GM19351 (cell line): ENCODE data around the gene CEP76.

Experiments
- ATAC-seq: cut with Tn5 transposase; IDR thresholded peaks from one replicate; pipeline ENCODE4 v1.9.1; 2021; ENCODE audit warnings: mild to moderate bottlenecking, moderate library complexity; ENCODE audit not compliant: unreplicated experiment

CEP76 gene

GRCh38 chr18:12711446-12711845 lies 8.9 kb upstream of the CEP76 start:
- ATAC-seq, result no peak

GRCh38 chr18:12703664-12704063 lies 1.1 kb upstream of the CEP76 start:
- no peak for ATAC-seq

GRCh38 chr18:12703096-12703567 lies 609 bp upstream of the CEP76 start:
- ATAC-seq, result no peak

- ATAC-seq, result no peak
Measured at GRCh38 chr18:12701161-12701560, 1.4 kb downstream of the CEP76 start.

- no peak for ATAC-seq
Measured at GRCh38 chr18:12699747-12700146, 2.8 kb downstream of the CEP76 start.

GRCh38 chr18:12694032-12694431 lies 8.5 kb downstream of the CEP76 start:
- no peak for ATAC-seq

GRCh38 chr18:12692206-12692605 lies 10.3 kb downstream of the CEP76 start:
- no peak for ATAC-seq

- no peak for ATAC-seq
Measured at GRCh38 chr18:12689256-12689850, 13.2 kb downstream of the CEP76 start.

GRCh38 chr18:12686100-12686499 lies 16.4 kb downstream of the CEP76 start:
- no peak for ATAC-seq

GRCh38 chr18:12679183-12679786 lies 23.2 kb downstream of the CEP76 start:
- no peak for ATAC-seq

GRCh38 chr18:12668041-12668440 lies 34.5 kb downstream of the CEP76 start:
- no peak for ATAC-seq

- ATAC-seq, result no peak
Measured at GRCh38 chr18:12659904-12660605, 42.5 kb downstream of the CEP76 start.

- no peak for ATAC-seq
Measured at GRCh38 chr18:12658426-12659138, 43.9 kb downstream of the CEP76 start.

GRCh38 chr18:12657684-12658425 lies 44.7 kb downstream of the CEP76 start, which contains the start of gene SPIRE1:
SPIRE1 (minus strand) TSS chr18:12658107; CDS start chr18:12657866, 241 bp downstream.
- peak; percentile 60 for ATAC-seq

- peak; percentile 53 for ATAC-seq
Measured at GRCh38 chr18:12656938-12657683, 45.4 kb downstream of the CEP76 start.

- no peak for ATAC-seq
Measured at GRCh38 chr18:12656605-12656937, 46.0 kb downstream of the CEP76 start.

- no peak for ATAC-seq
Measured at GRCh38 chr18:12654971-12655370, 47.6 kb downstream of the CEP76 start.

GRCh38 chr18:12652861-12653401 lies 49.6 kb downstream of the CEP76 start:
- no peak for ATAC-seq

GRCh38 chr18:12651651-12652050 lies 50.9 kb downstream of the CEP76 start:
- ATAC-seq, result no peak

GRCh38 chr18:12647773-12648172 lies 54.8 kb downstream of the CEP76 start:
- ATAC-seq, result no peak
